GM21367 (cell line): Measurements from ENCODE around the gene PDLIM5.
A peak's percentile ranks its signal among the peaks of the same experiment; 100 is the strongest.
"Not testable (repeated sequence)": the region's sequence is repeated elsewhere in the genome, so short reads cannot be mapped to it uniquely, and the experiment has no call there.

Experiments
- ATAC-seq: cut with Tn5 transposase; IDR thresholded peaks from one replicate; pipeline ENCODE4 v1.9.1; 2021; ENCODE audit not compliant: unreplicated experiment

The PDLIM5 gene, protein sequence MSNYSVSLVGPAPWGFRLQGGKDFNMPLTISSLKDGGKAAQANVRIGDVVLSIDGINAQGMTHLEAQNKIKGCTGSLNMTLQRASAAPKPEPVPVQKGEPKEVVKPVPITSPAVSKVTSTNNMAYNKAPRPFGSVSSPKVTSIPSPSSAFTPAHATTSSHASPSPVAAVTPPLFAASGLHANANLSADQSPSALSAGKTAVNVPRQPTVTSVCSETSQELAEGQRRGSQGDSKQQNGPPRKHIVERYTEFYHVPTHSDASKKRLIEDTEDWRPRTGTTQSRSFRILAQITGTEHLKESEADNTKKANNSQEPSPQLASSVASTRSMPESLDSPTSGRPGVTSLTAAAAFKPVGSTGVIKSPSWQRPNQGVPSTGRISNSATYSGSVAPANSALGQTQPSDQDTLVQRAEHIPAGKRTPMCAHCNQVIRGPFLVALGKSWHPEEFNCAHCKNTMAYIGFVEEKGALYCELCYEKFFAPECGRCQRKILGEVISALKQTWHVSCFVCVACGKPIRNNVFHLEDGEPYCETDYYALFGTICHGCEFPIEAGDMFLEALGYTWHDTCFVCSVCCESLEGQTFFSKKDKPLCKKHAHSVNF

GRCh38 chr4:94451695-94452475, at the start of gene PDLIM5:
Gene PDLIM5 (plus strand): TSS chr4:94451942. CDS start chr4:94455289, 3,347 bp downstream.
- ATAC-seq = peak; percentile 94

DNA sequence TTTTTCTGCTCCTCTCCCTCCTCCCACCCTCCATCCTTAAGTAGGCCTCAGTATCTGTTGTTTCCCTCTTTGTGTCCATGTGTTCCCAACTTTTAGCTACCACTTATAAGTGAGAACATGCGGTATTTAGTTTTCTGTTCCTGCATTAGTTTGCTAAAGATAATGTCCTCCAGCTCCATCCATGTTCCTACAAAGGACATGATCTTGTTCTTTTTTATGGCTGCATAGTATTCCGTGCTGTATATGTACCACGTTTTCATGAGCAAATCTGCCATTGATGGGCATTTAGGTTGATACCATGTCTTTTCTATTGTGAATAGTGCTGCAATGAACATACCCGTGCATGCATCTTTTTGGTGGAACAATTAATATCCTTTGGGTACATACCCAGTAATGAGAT, 49.3 kb upstream of the PDLIM5 start:
- ATAC-seq = not testable (repeated sequence)

DNA sequence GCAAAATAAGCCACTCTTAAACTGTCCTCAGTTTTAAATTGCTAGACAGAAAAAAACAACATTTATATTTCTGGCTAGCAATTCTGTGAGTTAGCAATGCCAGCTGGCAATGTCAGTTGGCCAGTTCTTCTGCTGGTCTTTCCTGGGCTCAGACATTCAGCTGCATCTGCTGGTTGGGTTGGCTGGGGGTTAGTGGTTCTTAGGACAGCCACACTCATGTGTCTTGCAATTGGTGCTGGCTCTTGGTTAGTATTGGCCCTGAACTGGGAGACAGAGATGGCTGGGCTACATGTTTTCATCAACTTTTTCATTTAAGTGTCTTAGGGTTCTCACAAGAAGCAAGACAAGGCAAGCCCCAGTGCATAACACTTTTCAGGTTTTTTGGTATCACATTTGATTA, 48.0 kb upstream of the PDLIM5 start:
- ATAC-seq = no peak

DNA sequence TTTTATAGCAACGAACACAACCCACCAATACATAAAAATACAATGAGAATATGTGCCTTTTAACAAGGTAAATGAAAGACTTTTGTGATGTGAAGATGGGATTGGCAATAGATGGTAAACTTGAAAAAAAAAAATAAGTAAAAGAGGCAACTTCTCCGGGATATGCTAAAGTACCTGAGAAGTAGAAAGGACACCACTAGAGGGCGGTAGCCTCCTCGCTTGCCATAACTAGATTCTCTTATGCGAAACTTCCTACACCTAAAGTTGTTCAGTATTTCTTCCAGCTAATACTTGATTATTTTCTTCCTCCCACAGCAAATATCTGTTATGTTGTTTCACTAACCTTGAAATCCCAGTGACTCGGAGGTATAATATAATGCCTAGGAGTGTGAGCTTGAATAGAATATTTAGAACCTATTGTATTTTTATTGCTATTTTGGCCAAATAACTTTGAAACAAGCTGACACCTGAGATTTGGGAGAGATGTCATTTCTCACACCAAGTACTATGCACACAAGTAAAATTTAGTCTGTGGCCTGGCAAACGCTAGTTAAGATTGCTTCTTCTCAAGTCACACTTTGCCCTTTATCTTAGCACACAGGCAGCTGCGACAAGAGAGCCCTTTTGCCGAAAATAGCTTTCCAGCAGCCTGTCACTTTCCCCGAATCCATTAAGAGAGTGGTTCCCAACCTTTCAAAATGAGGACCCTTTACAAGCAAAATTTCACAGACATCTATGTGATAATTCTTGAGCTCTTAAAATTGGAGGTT, 44.9 kb upstream of the PDLIM5 start:
- peak; percentile 84 for ATAC-seq

- ATAC-seq = no peak
Observed at GRCh38 chr4:94407846-94408245, 43.9 kb upstream of the PDLIM5 start.

- ATAC-seq = no peak
Observed at GRCh38 chr4:94408549-94409374, 43.0 kb upstream of the PDLIM5 start.

DNA sequence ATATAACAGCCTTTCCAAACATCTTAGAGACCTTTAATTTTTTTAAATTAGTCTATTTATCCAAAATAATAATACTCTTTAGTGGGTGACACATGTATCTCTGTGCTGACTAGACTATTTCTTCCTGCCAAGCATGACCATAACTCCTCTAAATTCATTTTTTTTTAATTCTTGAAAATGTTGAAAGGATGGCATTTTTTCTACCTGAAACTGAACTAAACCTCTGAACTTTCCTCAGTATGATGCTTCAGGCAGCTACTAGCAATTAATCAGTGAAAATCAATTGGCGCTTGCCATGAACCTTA, 42.4 kb upstream of the PDLIM5 start:
- no peak for ATAC-seq

- no peak for ATAC-seq
Observed at GRCh38 chr4:94409962-94410361, 41.8 kb upstream of the PDLIM5 start.

GRCh38 chr4:94410678-94411206, 41.0 kb upstream of the PDLIM5 start:
- ATAC-seq = no peak

DNA sequence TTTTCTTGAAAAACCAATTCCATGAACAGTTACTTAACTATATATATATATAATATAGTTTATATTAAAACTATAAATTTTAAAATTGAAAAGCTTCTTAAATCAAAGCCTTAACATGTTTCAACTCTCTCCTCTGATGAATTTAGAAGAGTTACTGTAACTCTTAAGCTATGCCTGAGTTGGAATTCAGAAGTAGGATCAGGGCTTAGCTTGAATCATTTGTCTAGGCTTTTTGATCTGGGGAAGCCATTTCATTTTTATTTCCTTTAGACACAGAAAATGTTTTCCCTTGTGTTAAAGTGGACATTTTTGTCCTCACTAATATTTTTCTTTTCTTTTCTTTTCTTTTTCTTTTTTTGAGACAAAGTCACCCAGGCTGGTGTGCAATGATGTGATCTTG, 40.4 kb upstream of the PDLIM5 start:
- no peak for ATAC-seq

DNA sequence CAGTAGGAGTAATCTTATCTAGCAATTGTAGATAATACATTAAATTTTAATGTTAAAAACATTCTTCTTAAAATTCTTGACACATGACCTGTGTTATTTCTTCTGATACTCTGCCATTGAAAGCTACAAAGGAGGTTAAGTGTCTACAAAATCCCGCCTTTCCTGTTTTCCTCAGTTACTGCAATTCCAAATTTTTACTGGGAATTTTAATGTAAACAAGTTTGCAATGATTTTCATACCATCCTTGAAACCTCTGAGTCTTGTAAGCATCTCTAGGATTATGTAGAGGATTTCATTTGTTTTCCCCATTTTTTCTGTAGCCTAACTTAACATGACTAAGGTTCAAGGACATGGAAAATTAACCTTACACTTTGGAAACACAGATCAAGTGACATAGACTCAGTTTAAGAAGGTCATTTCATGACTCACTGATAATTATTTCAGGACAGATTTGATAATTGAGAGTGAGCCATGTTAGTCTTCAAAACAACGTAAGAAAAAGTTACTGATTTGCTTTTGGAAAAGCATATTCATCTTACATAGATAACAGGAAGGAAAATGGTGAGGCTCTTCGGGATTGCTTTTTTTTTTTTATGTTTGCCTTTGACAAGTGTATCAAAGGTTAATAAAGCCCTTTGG, 39.6 kb upstream of the PDLIM5 start:
- ATAC-seq = no peak

GRCh38 chr4:94412658-94413038, 39.1 kb upstream of the PDLIM5 start:
- ATAC-seq = no peak

DNA sequence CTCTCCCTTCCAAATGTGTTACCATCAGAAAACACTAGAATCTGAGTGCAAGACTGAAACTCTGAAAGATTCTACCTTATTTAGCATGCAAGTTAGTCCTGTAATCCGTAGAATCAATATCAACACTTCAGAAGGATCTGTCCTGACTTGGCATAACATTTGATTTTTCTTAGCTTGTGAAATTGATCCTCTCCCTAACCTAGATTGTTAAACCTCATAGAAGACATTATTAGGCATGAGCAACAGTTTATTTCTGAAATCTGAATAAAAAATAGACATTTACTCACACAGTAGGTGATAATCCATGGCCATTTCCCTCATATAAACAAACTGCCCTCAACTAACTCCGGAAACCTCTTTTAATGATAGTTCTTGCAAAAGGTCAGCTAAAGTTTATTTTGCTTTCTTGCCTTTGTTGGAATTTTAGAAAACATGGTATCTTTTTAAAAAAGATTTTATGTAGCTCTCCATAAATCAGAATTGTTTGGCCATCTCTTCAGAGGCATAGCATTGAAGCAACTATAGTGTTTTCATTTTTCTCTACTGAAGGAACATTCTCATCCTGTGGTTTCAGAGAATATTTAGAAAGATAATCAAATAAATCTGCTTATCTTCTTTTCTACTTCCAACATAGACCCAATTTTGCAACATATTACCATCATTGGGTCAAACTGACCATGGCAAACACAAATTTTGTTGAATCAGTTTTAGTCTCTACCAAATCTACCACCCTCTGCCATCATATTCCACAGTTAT, 38.5 kb upstream of the PDLIM5 start:
- no peak for ATAC-seq

DNA sequence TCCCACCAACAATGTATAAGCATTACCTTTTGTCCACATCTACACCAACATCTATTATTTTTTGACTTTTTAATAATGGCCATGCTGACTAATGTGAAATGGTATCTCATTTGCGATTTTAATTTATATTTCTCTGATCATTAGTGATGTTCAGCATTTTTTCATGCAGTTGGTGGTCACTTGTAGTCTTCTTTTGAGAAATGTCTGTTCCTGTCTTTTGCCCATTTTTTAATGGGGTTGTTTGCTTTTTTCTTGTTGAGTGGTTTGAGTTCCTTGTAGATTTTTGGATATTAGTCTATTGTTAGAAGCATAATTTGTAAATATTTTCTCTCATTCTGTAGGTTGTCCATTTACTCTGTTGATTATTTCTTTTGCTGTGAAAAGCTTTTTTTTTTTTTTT, 36.8 kb upstream of the PDLIM5 start:
- ATAC-seq = no peak

DNA sequence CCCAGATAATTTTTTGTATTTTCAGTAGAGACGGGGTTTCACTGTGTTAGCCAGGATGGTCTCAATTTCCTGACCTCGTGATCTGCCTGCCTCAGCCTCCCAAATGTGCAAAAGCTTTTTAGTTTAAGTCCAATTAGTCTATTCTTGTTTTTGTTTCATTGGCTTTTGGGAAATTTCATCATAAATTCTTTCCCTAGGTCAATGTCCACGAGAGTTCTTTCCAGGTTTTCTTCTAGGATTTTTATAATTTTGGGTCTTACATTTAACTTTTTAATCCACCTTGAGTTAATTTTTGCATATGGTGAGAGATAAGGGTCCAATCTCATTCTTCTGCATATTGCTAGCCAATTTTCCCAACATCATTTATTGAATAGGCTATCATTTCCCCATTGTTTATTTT, 36.3 kb upstream of the PDLIM5 start:
- ATAC-seq = no peak

GRCh38 chr4:94416335-94416734, 35.4 kb upstream of the PDLIM5 start:
- ATAC-seq = no peak

GRCh38 chr4:94416981-94417380, 34.8 kb upstream of the PDLIM5 start:
- ATAC-seq = no peak

DNA sequence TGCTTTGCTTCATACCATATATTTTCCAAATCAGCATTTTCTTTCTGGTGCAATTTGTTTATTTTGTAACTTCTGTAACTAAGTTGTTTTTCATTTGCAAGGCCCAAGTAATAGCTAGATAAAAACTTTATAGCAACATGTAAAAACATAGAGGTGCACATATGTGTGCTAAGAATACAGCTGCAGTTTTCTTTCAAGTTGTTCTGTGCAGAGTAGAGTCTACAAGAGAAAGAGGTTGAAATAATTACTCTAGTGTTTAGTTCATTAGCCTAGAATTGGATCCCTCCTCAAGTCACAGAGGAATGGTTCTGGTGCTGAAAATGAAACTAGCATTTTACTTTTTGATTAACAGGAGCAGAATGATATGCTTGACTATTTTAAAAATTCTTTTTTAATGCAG, 32.2 kb upstream of the PDLIM5 start:
- ATAC-seq = no peak

- no peak for ATAC-seq
Observed at GRCh38 chr4:94419956-94420355, 31.8 kb upstream of the PDLIM5 start.
